Hepatocyte (in vitro differentiated cells): ENCODE measurements around the gene RBKS. TPM values are rescaled to one million over a fixed set of nuclear protein-coding genes. Genes with fewer than 3 reads are reported as not detected.

Experiments used
- DNase-seq: peaks from one replicate; pipeline ENCODE4 v3.0.0-alpha.2; 2016; ENCODE audit warnings: low spot score
- H2AFZ ChIP-seq: fragments of 200-600 bp; sonication (generic); 2 replicates; pipeline ENCODE4 v1.6.0; 2016; ENCODE audit warnings: antibody characterized with exemption, mild to moderate bottlenecking
- H3K27ac ChIP-seq: fragments of 200-600 bp; sonication (generic); 2 replicates; pipeline ENCODE4 v1.5.1; 2016; ENCODE audit warnings: mild to moderate bottlenecking
- H3K27me3 ChIP-seq: fragments of 200-600 bp; sonication (generic); 2 replicates; pipeline ENCODE4 v1.6.1; 2016
- H3K36me3 ChIP-seq: fragments of 200-600 bp; sonication (generic); replicated peaks from 2 replicates; pipeline ENCODE4 v1.5.1; 2016; ENCODE audit warnings: low read depth; ENCODE audit not compliant: insufficient read depth
- H3K4me1 ChIP-seq: fragments of 200-600 bp; sonication (generic); 2 replicates; pipeline ENCODE4 v1.5.1; 2016; ENCODE audit warnings: mild to moderate bottlenecking, moderate library complexity; ENCODE audit not compliant: insufficient read depth
- H3K4me2 ChIP-seq: fragments of 200-600 bp; sonication (generic); 2 replicates; pipeline ENCODE4 v1.6.0; 2016
- H3K4me3 ChIP-seq: fragments of 200-600 bp; sonication (generic); 2 replicates; pipeline ENCODE4 v1.5.1; 2016; ENCODE audit warnings: mild to moderate bottlenecking
- H3K79me2 ChIP-seq: fragments of 200-600 bp; sonication (generic); 2 replicates; pipeline ENCODE4 v1.6.0; 2017; ENCODE audit warnings: mild to moderate bottlenecking
- H3K9me2 ChIP-seq: fragments of 200-600 bp; sonication (generic); replicated peaks from 2 replicates; pipeline ENCODE4 v1.6.0; 2017; ENCODE audit warnings: mild to moderate bottlenecking; ENCODE audit not compliant: insufficient read depth
- H3K9me3 ChIP-seq: fragments of 200-600 bp; sonication (generic); 2 replicates; pipeline ENCODE4 v1.5.1; 2016; ENCODE audit warnings: low read depth, mild to moderate bottlenecking
- H4K20me1 ChIP-seq: fragments of 200-600 bp; sonication (generic); 2 replicates; pipeline ENCODE4 v1.6.0; 2016; ENCODE audit warnings: mild to moderate bottlenecking; ENCODE audit not compliant: insufficient read depth, poor library complexity, severe bottlenecking
- CTCF ChIP-seq: fragments of 200-600 bp; sonication (generic); IDR thresholded peaks from 2 replicates; pipeline ENCODE4 v1.5.1; 2016; ENCODE audit warnings: antibody characterized with exemption, mild to moderate bottlenecking; ENCODE audit not compliant: poor library complexity
- EZH2 ChIP-seq: fragments of 200-600 bp; sonication (generic); IDR thresholded peaks from 2 replicates; pipeline ENCODE4 v1.6.1; 2016; ENCODE audit warnings: antibody characterized with exemption, mild to moderate bottlenecking, borderline replicate concordance
- EZH2phosphoT487 ChIP-seq: fragments of 200-600 bp; sonication (generic); IDR thresholded peaks from one replicate; pipeline ENCODE4 v1.6.1; 2018; ENCODE audit warnings: antibody characterized with exemption, mild to moderate bottlenecking, low read depth, moderate library complexity; ENCODE audit not compliant: unreplicated experiment, severe bottlenecking
- whole genome bisulfite sequencing: methylation state at CpG from one replicate; pipeline ENCODE4 v1.1.6; 2016; ENCODE audit warnings: low lambda C conversion rate; ENCODE audit errors: missing lambda C conversion rate; 5-methylcytosine and 5-hydroxymethylcytosine counted together
- polyA plus RNA-seq: library from polyadenylated mRNA; unstranded; fragments of >200 nt; fragmentation: Nextera tagmentation; extraction: Ambion mirVana; gene quantifications from 2 replicates; pipeline ENCODE4 v1.2.1, GENCODE V29; 2016
- total RNA-seq: library from RNA; depleted of rRNA; stranded (reverse); fragments of >200 nt; gene quantifications from 2 replicates; pipeline ENCODE4 v1.2.3, GENCODE V29; 2014

The RBKS gene
- total and polyA plus RNA-seq, 2 experiments from 2014 or later = 5.5 to 7.2 TPM

- 38% methylated on average over 1 of the region's 1 CpG for WGBS
- H4K20me1 ChIP-seq = no peaks in the 10 kb centered on the region
- no peaks in the 10 kb centered on the region for H3K4me1 ChIP-seq
Measured at GRCh38 chr2:27863146-27863545, 27.0 kb downstream of the RBKS start.

DNA sequence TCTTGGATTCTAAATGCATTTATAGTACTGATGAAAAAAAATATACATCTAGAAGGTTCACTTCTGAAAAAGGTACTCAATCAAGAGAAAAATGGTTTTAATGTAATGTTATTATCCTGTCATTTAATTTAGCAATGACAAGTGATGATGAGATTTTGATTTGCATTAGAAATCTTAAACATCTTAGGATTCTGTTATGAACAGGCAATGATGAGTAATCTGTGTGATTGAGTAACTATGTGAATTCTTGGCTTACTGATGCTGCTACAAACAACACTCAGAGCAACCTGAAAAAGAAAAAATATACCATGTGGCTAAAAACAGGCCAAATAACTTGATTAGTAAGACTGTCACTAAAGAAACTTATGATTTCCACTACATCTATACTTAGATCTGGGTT, 30.1 kb downstream of the RBKS start:
- H2AFZ ChIP-seq = no peak overlapping the region
- H3K4me3 ChIP-seq = no peak overlapping the region
- H3K4me1 ChIP-seq = no peaks in the 10 kb centered on the region
- no peak for TF ChIP-seq CTCF
- TF ChIP-seq EZH2phosphoT487 = no peak
- no peak for TF ChIP-seq EZH2
- no peak overlapping the region for H3K27ac ChIP-seq
- DNase-seq = no peak
- no peaks in the 10 kb centered on the region for H3K9me2 ChIP-seq
- peaks cover 4% of the 10 kb centered on the region for H3K9me3 ChIP-seq
- no peaks in the 10 kb centered on the region for H4K20me1 ChIP-seq
- no peaks in the 10 kb centered on the region for H3K36me3 ChIP-seq
- no peaks in the 10 kb centered on the region for H3K27me3 ChIP-seq
- H3K4me2 ChIP-seq = no peak overlapping the region
- no peaks in the 10 kb centered on the region for H3K79me2 ChIP-seq

More at GRCh38 chr2:27863146-27863545, 27.0 kb downstream of the RBKS start:
- Histone ChIP-seq H3K79me2 (no peaks in the 10 kb centered on the region), H3K4me3 (no peak overlapping the region), H3K9me3 (no peaks in the 10 kb centered on the region), H2AFZ (no peak overlapping the region), H3K9me2 (no peaks in the 10 kb centered on the region), H3K36me3 (no peaks in the 10 kb centered on the region), H3K27me3 (no peaks in the 10 kb centered on the region), H3K4me2 (no peak overlapping the region), H3K27ac (no peak overlapping the region)
- TF ChIP-seq CTCF (no peak), EZH2phosphoT487 (no peak), EZH2 (no peak)
- DNase-seq = peak; percentile 11

GRCh38 chr2:27857417-27858172, 32.6 kb downstream of the RBKS start:
- H3K27ac ChIP-seq = no peak overlapping the region
- H3K9me2 ChIP-seq = no peaks in the 10 kb centered on the region
- H3K36me3 ChIP-seq = no peaks in the 10 kb centered on the region
- peaks cover 4% of the 10 kb centered on the region for H3K4me1 ChIP-seq
- peaks cover 4% of the 10 kb centered on the region for H3K9me3 ChIP-seq
- 96% methylated on average over 4 of the region's 4 CpGs for WGBS
- no peaks in the 10 kb centered on the region for H3K27me3 ChIP-seq
- H3K79me2 ChIP-seq = no peaks in the 10 kb centered on the region
- H3K4me3 ChIP-seq = no peak overlapping the region
- no peak overlapping the region for H3K4me2 ChIP-seq
- no peaks in the 10 kb centered on the region for H4K20me1 ChIP-seq
- no peak overlapping the region for H2AFZ ChIP-seq
- DNase-seq = no peak
- TF ChIP-seq EZH2 (no peak), CTCF (no peak), EZH2phosphoT487 (no peak)
